GM23338 (cell line): ENCODE measurements around the gene PLCD4. TPM values are rescaled to one million over a fixed set of nuclear protein-coding genes. Genes with fewer than 3 reads are reported as not detected.

ENCODE experiments used
- ATAC-seq: fragments of 200-7000 bp; cut with Tn5 transposase; 3 replicates; pipeline ENCODE4 v1.9.1; 2020
- DNase-seq: peaks from one replicate; pipeline ENCODE4 v3.0.0-alpha.2; 2015; ENCODE audit warnings: low spot score
- H2AFZ ChIP-seq: fragments of 200-600 bp; sonication (generic); 2 replicates; pipeline ENCODE4 v1.8.0; 2016; ENCODE audit warnings: antibody characterized with exemption, mild to moderate bottlenecking, moderate library complexity
- H3F3A ChIP-seq: fragments of 200-600 bp; sonication (generic); replicated peaks from 2 replicates; pipeline ENCODE4 v1.8.0; 2017; ENCODE audit warnings: antibody characterized with exemption, mixed run types, low read depth
- H3K27ac ChIP-seq: fragments of 200-600 bp; sonication (generic); 2 replicates; pipeline ENCODE4 v1.6.1; 2016; ENCODE audit warnings: low read depth
- H3K27me3 ChIP-seq: fragments of 200-600 bp; sonication (generic); 2 replicates; pipeline ENCODE4 v1.8.0; 2016; ENCODE audit warnings: mild to moderate bottlenecking, mixed run types, moderate library complexity; ENCODE audit not compliant: insufficient read depth
- H3K36me3 ChIP-seq: fragments of 200-600 bp; sonication (generic); 2 replicates; pipeline ENCODE4 v1.8.0; 2016; ENCODE audit warnings: mild to moderate bottlenecking; ENCODE audit not compliant: insufficient read depth
- H3K4me1 ChIP-seq: fragments of 200-600 bp; sonication (generic); 2 replicates; pipeline ENCODE4 v1.8.0; 2016; ENCODE audit warnings: mild to moderate bottlenecking, moderate library complexity; ENCODE audit not compliant: insufficient read depth
- H3K4me2 ChIP-seq: fragments of 200-600 bp; sonication (generic); 2 replicates; pipeline ENCODE4 v1.7.1; 2017; ENCODE audit warnings: mixed run types
- H3K4me3 ChIP-seq: fragments of 200-600 bp; sonication (generic); 2 replicates; pipeline ENCODE4 v1.6.1; 2016; ENCODE audit warnings: mixed run types
- H3K79me2 ChIP-seq: fragments of 200-600 bp; sonication (generic); replicated peaks from 2 replicates; pipeline ENCODE4 v1.8.0; 2017; ENCODE audit warnings: mild to moderate bottlenecking; ENCODE audit not compliant: insufficient read depth
- H3K9me2 ChIP-seq: fragments of 200-600 bp; sonication (generic); 2 replicates; pipeline ENCODE4 v1.8.0; 2017; ENCODE audit not compliant: insufficient read depth
- H4K20me1 ChIP-seq: fragments of 200-600 bp; sonication (generic); replicated peaks from 2 replicates; pipeline ENCODE4 v1.8.0; 2017; ENCODE audit warnings: mild to moderate bottlenecking; ENCODE audit not compliant: insufficient read depth
- H3K27ac Mint-ChIP-seq: 2 replicates; pipeline ENCODE4 v1.8.0; 2020; ENCODE audit warnings: inconsistent platforms, mild to moderate bottlenecking, moderate library complexity, mixed read lengths
- H3K27me3 Mint-ChIP-seq: 3 replicates; pipeline ENCODE4 v1.8.0; 2022; ENCODE audit warnings: low read depth, mild to moderate bottlenecking, moderate library complexity, mixed read lengths, inconsistent platforms; ENCODE audit not compliant: insufficient read depth, poor library complexity
- H3K36me3 Mint-ChIP-seq: 3 replicates; pipeline ENCODE4 v1.8.0; 2021; ENCODE audit warnings: low read depth, mild to moderate bottlenecking, inconsistent platforms, moderate library complexity, mixed read lengths
- H3K4me1 Mint-ChIP-seq: 3 replicates; pipeline ENCODE4 v1.8.0; 2020; ENCODE audit warnings: mild to moderate bottlenecking, inconsistent platforms, mixed read lengths
- H3K4me3 Mint-ChIP-seq: 3 replicates; pipeline ENCODE4 v1.8.0; 2021; ENCODE audit warnings: moderate library complexity, mild to moderate bottlenecking, inconsistent platforms, mixed read lengths
- H3K9me3 Mint-ChIP-seq: 3 replicates; pipeline ENCODE4 v1.8.0; 2020; ENCODE audit warnings: moderate library complexity, mild to moderate bottlenecking, inconsistent platforms, mixed read lengths
- CREB1 ChIP-seq: fragments of 250-450 bp; sonication (Bioruptor Pico); IDR thresholded peaks from 2 replicates; pipeline ENCODE4 v1.5.0; 2020; ENCODE audit warnings: low read depth, mild to moderate bottlenecking, moderate library complexity
- ETS1 ChIP-seq: IDR thresholded peaks from 2 replicates; pipeline ENCODE4 v1.6.1; 2016; ENCODE audit warnings: antibody characterized with exemption
- EZH2 ChIP-seq: fragments of 200-600 bp; sonication (generic); IDR thresholded peaks from one replicate; pipeline ENCODE4 v1.8.0; 2017; ENCODE audit warnings: antibody characterized with exemption, mild to moderate bottlenecking, low read depth; ENCODE audit not compliant: unreplicated experiment
- EZH2phosphoT487 ChIP-seq: fragments of 200-600 bp; sonication (generic); IDR thresholded peaks from one replicate; pipeline ENCODE4 v1.8.1; 2018; ENCODE audit warnings: antibody characterized with exemption; ENCODE audit not compliant: unreplicated experiment
- JUNB ChIP-seq: IDR thresholded peaks from one replicate; pipeline ENCODE4 v1.6.1; 2016; ENCODE audit warnings: antibody characterized with exemption; ENCODE audit not compliant: unreplicated experiment
- NANOG ChIP-seq: IDR thresholded peaks from 2 replicates; pipeline ENCODE4 v1.6.1; 2016; ENCODE audit warnings: antibody characterized with exemption, borderline replicate concordance
- POLR2AphosphoS5 ChIP-seq: IDR thresholded peaks from 2 replicates; pipeline ENCODE4 v1.6.1; 2016; ENCODE audit warnings: antibody characterized with exemption, low read depth
- REST ChIP-seq: IDR thresholded peaks from one replicate; pipeline ENCODE4 v1.6.1; 2018; ENCODE audit warnings: antibody characterized with exemption; ENCODE audit not compliant: unreplicated experiment
- STAT1 ChIP-seq: IDR thresholded peaks from one replicate; pipeline ENCODE4 v1.6.1; 2016; ENCODE audit warnings: antibody characterized with exemption; ENCODE audit not compliant: unreplicated experiment
- ZNF114 ChIP-seq: fragments of 250-450 bp; sonication (Bioruptor Pico); IDR thresholded peaks from 2 replicates; pipeline ENCODE4 v1.5.0; 2020; ENCODE audit warnings: mild to moderate bottlenecking, moderate library complexity
- ZNF331 ChIP-seq: fragments of 250-450 bp; sonication (Bioruptor Pico); IDR thresholded peaks from 2 replicates; pipeline ENCODE4 v1.5.0; 2020; ENCODE audit warnings: low read depth, mild to moderate bottlenecking, moderate library complexity
- polyA plus RNA-seq: library from polyadenylated mRNA; unstranded; fragments of >200 nt; fragmentation: Nextera tagmentation; extraction: Ambion mirVana; gene quantifications from 2 replicates; pipeline ENCODE4 v1.2.1, GENCODE V29; 2016
- total RNA-seq: library from RNA; depleted of rRNA; stranded (reverse); fragments of >200 nt; shearing (Covaris generic); gene quantifications from 2 replicates; pipeline ENCODE4 v1.2.3, GENCODE V29; 2014
- TF ChIP-seq, protein P1 (sequence below): fragments of 250-450 bp; sonication (Bioruptor Pico); IDR thresholded peaks from 2 replicates; pipeline ENCODE4 v1.5.0; 2020; ENCODE audit warnings: mild to moderate bottlenecking, moderate library complexity
- TF ChIP-seq, protein P2 (sequence below), 2 experiments: fragments of 200-600 bp in 1 of 2; sonication (generic) in 1 of 2; conservative IDR thresholded peaks; 2 replicates each; pipeline versions ENCODE4 v1.5.1 to v1.6.1; 2016 to 2017; ENCODE audit warnings: antibody characterized with exemption in 2 of 2, low read depth in 2 of 2, mild to moderate bottlenecking in 2 of 2, moderate library complexity in 1 of 2

The PLCD4 gene
- total and polyA plus RNA-seq, 2 experiments from 2014 or later, result 0.80 to 1.3 TPM

DNA sequence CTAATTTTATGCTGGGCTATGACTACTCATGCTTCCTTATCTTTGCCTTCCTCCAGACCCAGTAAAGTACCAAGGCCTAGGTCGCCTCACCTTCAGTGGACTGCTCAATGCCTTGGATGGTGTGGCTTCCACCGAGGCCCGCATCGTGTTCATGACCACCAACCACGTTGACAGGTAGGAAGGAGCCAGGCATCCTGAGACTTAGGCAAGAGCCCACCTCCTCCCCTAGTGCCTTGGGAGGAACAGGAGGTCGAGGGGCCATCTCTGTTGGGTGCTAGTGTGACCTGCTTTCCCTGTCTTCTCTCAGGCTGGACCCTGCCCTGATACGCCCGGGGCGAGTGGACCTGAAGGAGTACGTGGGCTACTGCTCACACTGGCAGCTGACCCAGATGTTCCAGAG is 55.1 kb downstream of the PLCD4 start:
- no peaks in the 10 kb centered on the region for H3K9me3 Mint-ChIP-seq
- Histone ChIP-seq H3K27me3 (no peaks in the 10 kb centered on the region), H3K4me1 (peaks cover 5% of the 10 kb centered on the region), H3K4me3 (no peak overlapping the region), H3F3A (0 out of 2 replicates have a peak, but pooled peaks cover 8% of the 10 kb centered on the region), H3K79me2 (peaks cover 6% of the 10 kb centered on the region), H4K20me1 (peaks cover 16% of the 10 kb centered on the region), H3K36me3 (peaks cover 26% of the 10 kb centered on the region), H3K4me2 (no peak overlapping the region), H3K27ac (no peak overlapping the region), H2AFZ (no peak overlapping the region), H3K9me2 (no peaks in the 10 kb centered on the region)
- peaks cover 63% of the 10 kb centered on the region for H3K36me3 Mint-ChIP-seq
- ATAC-seq (no peak), DNase-seq (no peak)
- H3K4me3 Mint-ChIP-seq, result no peak overlapping the region
- no peak for TF ChIP-seq ZNF114 (CRISPR knock-in tag)
- TF ChIP-seq EZH2, result no peak
- no peak for TF ChIP-seq EZH2phosphoT487
- TF ChIP-seq NANOG, result no peak
- no peak for TF ChIP-seq ZNF331 (CRISPR knock-in tag)
- TF ChIP-seq CREB1 (CRISPR knock-in tag), result no peak
- no peak for TF ChIP-seq POLR2AphosphoS5
- TF ChIP-seq, protein P1, sequence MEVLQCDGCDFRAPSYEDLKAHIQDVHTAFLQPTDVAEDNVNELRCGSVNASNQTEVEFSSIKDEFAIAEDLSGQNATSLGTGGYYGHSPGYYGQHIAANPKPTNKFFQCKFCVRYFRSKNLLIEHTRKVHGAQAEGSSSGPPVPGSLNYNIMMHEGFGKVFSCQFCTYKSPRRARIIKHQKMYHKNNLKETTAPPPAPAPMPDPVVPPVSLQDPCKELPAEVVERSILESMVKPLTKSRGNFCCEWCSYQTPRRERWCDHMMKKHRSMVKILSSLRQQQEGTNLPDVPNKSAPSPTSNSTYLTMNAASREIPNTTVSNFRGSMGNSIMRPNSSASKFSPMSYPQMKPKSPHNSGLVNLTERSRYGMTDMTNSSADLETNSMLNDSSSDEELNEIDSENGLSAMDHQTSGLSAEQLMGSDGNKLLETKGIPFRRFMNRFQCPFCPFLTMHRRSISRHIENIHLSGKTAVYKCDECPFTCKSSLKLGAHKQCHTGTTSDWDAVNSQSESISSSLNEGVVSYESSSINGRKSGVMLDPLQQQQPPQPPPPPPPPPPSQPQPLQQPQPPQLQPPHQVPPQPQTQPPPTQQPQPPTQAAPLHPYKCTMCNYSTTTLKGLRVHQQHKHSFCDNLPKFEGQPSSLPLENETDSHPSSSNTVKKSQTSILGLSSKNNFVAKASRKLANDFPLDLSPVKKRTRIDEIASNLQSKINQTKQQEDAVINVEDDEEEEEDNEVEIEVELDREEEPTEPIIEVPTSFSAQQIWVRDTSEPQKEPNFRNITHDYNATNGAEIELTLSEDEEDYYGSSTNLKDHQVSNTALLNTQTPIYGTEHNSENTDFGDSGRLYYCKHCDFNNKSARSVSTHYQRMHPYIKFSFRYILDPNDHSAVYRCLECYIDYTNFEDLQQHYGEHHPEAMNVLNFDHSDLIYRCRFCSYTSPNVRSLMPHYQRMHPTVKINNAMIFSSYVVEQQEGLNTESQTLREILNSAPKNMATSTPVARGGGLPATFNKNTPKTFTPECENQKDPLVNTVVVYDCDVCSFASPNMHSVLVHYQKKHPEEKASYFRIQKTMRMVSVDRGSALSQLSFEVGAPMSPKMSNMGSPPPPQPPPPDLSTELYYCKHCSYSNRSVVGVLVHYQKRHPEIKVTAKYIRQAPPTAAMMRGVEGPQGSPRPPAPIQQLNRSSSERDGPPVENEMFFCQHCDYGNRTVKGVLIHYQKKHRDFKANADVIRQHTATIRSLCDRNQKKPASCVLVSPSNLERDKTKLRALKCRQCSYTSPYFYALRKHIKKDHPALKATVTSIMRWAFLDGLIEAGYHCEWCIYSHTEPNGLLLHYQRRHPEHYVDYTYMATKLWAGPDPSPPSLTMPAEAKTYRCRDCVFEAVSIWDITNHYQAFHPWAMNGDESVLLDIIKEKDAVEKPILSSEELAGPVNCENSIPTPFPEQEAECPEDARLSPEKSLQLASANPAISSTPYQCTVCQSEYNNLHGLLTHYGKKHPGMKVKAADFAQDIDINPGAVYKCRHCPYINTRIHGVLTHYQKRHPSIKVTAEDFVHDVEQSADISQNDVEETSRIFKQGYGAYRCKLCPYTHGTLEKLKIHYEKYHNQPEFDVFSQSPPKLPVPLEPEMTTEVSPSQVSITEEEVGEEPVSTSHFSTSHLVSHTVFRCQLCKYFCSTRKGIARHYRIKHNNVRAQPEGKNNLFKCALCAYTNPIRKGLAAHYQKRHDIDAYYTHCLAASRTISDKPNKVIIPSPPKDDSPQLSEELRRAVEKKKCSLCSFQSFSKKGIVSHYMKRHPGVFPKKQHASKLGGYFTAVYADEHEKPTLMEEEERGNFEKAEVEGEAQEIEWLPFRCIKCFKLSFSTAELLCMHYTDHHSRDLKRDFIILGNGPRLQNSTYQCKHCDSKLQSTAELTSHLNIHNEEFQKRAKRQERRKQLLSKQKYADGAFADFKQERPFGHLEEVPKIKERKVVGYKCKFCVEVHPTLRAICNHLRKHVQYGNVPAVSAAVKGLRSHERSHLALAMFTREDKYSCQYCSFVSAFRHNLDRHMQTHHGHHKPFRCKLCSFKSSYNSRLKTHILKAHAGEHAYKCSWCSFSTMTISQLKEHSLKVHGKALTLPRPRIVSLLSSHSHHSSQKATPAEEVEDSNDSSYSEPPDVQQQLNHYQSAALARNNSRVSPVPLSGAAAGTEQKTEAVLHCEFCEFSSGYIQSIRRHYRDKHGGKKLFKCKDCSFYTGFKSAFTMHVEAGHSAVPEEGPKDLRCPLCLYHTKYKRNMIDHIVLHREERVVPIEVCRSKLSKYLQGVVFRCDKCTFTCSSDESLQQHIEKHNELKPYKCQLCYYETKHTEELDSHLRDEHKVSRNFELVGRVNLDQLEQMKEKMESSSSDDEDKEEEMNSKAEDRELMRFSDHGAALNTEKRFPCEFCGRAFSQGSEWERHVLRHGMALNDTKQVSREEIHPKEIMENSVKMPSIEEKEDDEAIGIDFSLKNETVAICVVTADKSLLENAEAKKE (CRISPR knock-in tag), result no peak
- no peak for TF ChIP-seq REST
- TF ChIP-seq STAT1, result no peak
- TF ChIP-seq JUNB, result no peak
- no peak for TF ChIP-seq ETS1
- TF ChIP-seq, protein P2, sequence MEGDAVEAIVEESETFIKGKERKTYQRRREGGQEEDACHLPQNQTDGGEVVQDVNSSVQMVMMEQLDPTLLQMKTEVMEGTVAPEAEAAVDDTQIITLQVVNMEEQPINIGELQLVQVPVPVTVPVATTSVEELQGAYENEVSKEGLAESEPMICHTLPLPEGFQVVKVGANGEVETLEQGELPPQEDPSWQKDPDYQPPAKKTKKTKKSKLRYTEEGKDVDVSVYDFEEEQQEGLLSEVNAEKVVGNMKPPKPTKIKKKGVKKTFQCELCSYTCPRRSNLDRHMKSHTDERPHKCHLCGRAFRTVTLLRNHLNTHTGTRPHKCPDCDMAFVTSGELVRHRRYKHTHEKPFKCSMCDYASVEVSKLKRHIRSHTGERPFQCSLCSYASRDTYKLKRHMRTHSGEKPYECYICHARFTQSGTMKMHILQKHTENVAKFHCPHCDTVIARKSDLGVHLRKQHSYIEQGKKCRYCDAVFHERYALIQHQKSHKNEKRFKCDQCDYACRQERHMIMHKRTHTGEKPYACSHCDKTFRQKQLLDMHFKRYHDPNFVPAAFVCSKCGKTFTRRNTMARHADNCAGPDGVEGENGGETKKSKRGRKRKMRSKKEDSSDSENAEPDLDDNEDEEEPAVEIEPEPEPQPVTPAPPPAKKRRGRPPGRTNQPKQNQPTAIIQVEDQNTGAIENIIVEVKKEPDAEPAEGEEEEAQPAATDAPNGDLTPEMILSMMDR (conservative IDR thresholded peaks at IDR 0.05; ENCODE audit: low read depth in 2 of 2), result no peak
- peaks cover 2% of the 10 kb centered on the region for H3K27me3 Mint-ChIP-seq
- no peak overlapping the region for H3K27ac Mint-ChIP-seq
- peaks cover 6% of the 10 kb centered on the region for H3K4me1 Mint-ChIP-seq
